Mammary epithelial cell (primary cell): Measurements from ENCODE around the gene ZNF622.

ENCODE experiments used
- CTCF ChIP-seq, 2 donors: IDR thresholded peaks in 1 of 2; conservative IDR thresholded peaks in 1 of 2; 2 replicates each; pipeline ENCODE4 v1.5.1; 2011 to 2012; ENCODE audit warnings: inconsistent platforms in 2 of 2, low read length in 2 of 2, mild to moderate bottlenecking in 2 of 2, control low read depth in 1 of 2, low read depth in 1 of 2; ENCODE audit not compliant: insufficient read depth in 1 of 2; ENCODE audit errors: extremely low read depth in 1 of 2
- EZH2 ChIP-seq: IDR thresholded peaks from 2 replicates; pipeline ENCODE4 v1.6.1; 2012; ENCODE audit warnings: low read length, inconsistent platforms, borderline replicate concordance

DNA sequence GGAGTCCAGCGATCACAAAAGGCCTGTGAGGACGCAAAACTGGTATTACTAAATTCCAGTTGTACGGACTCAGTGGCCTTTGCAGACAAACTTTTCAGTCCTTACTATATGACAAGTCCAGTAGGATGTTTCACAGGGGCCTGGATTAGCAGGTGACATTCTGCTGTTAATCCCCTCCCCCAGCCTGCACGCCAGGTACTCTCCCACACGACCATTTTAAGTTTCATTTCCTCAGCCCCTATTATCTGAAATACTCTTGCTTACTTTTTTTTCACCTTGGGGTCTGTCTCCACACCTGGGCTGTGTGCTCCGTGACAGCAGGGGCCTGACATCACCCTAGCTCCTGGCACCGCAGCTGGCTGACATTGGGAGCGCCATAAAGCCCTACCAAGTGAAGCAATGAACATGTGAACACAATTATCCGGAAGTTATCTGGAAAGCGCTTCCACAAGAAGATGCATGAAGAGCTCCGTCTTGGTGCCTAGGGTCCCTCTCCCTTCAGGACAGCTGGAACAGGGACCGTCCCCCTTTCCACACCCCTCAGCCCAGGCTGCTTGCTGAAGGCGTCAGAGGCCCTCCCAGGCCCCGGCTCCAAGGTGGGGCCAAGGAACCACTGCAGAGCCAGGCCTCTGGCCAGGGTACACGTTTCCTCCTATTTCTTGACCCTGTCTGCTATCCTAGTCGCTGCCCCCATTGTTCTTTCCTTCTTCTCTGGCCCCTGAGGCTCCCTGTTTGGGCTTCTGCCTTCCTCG lies 39.7 kb upstream of the ZNF622 start:
- no peak for TF ChIP-seq CTCF (conservative IDR thresholded peaks at IDR 0.05 in 1 of 2, IDR thresholded peaks at IDR 0.05 in 1 of 2; ENCODE audit: extremely low read depth in 1 of 2, insufficient read depth in 1 of 2, low read depth in 1 of 2, low read length in 2 of 2)
- no peak for TF ChIP-seq EZH2
